Measurements from ENCODE around the gene LIG4.
A peak's percentile ranks its signal among the peaks of the same experiment; 100 is the strongest.

DNA sequence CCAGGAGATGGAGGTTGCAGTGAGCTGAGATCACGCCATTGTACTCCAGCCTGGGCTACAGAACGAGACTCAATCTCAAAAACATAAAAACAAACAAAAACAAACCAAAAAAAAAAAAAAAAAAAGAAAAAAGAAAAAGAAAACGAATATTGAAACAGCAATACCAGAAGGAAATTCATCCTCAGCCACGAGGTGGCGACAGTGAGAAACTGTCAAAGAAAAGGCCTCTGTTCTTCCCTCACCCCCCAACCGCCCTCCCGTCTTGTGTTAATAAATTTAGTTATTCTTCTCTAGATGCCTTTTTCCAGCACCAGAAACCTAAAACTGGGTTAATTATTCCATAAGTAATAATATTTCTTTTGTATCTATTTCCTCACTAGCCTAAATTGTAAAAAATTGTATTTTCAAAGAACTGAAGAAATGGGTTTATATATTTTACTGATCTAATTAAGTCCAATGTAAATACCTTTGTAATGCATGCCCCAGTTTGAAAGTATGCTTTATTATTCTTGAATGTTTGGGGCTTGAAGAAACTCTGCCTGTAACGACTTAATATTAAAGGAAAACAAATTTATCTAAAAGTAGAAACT, 38.6 kb downstream of the LIG4 start:
- TF ChIP-seq, protein P1, sequence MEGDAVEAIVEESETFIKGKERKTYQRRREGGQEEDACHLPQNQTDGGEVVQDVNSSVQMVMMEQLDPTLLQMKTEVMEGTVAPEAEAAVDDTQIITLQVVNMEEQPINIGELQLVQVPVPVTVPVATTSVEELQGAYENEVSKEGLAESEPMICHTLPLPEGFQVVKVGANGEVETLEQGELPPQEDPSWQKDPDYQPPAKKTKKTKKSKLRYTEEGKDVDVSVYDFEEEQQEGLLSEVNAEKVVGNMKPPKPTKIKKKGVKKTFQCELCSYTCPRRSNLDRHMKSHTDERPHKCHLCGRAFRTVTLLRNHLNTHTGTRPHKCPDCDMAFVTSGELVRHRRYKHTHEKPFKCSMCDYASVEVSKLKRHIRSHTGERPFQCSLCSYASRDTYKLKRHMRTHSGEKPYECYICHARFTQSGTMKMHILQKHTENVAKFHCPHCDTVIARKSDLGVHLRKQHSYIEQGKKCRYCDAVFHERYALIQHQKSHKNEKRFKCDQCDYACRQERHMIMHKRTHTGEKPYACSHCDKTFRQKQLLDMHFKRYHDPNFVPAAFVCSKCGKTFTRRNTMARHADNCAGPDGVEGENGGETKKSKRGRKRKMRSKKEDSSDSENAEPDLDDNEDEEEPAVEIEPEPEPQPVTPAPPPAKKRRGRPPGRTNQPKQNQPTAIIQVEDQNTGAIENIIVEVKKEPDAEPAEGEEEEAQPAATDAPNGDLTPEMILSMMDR (IDR thresholded peaks at IDR 0.05; ENCODE audit: low read length): peak; percentile 60
- no peak for TF ChIP-seq EZH2 (IDR thresholded peaks at IDR 0.05; ENCODE audit: borderline replicate concordance, low read length)
